COR-L47 (cell line): ENCODE data around the gene WDR72.
"Not testable (repeated sequence)": the region's sequence is repeated elsewhere in the genome, so short reads cannot be mapped to it uniquely, and the experiment has no call there.

ENCODE experiments used
- DNase-seq: peaks from one replicate; lab custom pipeline; 2025; lab: John Stamatoyannopoulos, UW

WDR72 gene

DNA sequence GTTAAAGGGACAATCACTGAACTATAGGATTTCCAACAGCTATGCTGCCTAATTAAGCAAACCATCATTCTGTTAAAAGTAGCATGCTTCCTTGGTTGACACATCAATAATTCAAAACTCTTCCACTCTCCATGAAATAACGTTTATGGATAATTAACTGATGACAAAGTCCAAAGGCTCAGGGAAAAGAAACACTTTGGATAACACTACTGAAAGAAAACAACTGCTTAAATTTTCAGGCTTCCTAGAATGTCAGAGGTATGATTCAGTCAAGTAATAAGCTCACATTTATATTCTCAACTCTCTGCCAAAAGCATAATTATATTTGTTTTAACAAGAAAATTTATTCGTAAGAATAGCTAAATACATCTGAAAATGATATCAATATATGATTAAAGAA is 49.6 kb downstream of the WDR72 start:
- no peak for DNase-seq

DNA sequence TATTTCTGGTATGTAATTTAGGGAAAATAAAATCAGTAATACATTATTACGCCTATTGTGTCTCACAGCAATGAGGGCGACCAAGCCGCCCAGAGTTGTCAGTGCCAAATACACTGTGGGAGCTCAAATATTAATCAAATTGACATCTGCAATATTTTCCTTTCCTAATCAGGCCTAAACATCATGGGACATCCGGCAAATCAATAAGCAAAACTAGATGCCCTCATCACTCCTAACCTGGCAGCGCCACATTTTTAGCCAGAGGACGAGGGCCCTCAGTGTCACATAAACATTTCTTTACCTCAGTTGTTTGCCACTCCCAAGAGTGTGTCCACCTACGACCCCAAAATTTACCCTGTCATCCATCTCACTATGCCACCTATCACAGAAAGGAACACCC is 64.1 kb downstream of the WDR72 start:
- DNase-seq: no peak

DNA sequence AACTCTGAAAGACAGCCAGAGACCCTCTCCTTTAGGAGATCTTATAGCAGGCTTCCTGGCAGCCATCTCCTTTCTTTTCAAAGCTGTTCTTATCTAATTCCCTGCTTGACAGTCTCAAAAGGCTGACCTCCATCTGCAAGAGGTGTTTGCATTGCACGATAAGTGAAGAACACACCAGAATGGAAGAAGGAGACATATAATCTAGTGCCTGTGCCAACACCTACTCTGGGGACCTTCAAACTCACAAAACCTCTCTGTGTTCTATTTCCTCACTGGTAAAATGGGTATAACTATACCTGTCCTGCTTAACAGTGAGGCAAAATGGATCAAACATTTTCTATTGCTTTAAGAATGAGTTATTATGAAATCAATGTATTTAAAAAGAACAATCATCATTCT is 65.0 kb downstream of the WDR72 start:
- DNase-seq: no peak

DNA sequence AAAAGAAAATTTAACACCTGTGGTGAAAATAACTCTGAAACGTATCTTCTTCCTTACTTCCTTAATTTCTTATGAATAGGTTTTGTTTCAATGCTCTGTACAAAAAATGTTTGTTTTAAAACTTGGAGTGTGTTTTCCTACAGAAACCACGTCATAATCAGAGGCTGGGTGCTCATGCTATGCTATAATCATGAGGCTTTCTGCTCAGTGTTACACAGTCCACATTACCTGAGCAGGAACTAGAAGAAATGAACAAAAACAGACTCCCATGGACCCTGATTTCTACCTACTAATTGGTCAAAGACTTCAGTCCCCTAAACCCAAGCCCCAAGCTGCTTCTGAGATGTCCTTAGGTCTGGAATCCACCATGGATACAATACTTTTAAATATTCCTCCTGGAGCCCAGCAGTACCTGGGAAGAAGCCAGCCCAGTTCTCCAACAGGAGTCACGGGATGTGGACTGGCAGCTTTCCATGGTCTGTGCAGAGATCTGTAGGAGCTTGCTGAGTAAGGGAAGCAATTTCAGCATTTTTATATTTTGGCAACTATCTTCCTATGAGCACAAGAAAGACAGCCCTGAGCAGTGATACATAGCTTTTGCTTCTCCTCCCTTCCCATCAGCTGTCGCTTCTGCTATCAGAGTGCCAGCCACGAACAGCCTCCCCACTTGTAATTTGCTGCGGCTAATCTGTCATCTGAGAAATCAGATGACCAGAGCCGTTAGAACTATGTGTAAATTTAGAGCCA is 65.6 kb downstream of the WDR72 start:
- peak; percentile 59 for DNase-seq

DNA sequence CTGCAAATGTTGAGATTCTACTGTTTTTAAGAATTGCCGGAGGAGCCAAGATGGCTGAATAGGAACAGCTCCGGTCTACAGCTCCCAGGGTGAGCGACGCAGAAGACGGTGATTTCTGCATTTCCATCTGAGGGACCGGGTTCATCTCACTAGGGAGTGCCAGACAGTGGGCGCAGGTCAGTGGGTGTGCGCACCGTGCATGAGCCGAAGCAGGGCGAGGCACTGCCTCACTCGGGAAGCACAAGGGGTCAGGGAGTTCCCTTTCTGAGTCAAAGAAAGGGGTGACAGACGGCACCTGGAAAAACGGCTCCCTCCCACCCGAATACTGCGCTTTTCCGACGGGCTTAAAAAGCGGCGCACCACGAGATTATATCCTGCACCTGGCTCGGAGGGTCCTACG is 75.3 kb downstream of the WDR72 start:
- not testable (repeated sequence) for DNase-seq

DNA sequence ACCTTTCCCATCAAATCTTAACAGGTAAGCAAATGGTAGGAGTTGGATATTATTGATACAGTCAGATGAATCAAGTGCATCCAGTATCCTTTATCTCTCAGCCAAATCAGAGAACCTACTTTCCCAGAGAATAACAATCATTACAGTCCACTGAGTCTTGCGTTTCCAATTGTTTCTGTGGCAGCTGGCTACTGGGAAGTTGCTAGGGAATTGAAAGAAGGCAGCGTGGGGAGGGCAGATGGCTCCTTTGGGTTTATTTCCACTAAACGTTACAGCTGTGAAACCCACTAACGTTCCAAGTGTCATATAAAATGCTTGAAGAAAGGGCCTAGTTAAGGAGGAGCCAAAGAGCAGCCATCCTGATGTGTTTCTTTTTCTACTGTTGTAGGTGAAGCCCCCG is 78.4 kb downstream of the WDR72 start:
- peak; percentile 11 for DNase-seq

DNA sequence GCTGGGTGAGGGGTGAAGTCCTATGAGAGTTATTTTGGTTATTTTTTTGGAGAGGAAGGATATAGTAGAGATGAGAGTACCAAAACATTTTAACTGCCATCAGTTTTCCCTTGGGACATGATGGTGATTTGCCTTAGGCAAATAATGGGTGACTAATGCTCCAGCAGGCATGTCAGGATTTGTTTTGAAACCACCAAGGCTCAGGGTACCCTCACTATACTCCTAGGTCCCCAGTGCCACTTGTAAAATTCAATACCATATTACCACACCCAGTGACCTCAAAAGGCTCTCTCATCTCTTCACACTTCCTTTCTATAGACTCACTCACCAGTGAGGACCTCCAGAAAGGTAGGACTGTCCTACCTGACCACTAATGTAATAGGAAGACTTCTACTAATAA is 83.6 kb downstream of the WDR72 start:
- no peak for DNase-seq

DNA sequence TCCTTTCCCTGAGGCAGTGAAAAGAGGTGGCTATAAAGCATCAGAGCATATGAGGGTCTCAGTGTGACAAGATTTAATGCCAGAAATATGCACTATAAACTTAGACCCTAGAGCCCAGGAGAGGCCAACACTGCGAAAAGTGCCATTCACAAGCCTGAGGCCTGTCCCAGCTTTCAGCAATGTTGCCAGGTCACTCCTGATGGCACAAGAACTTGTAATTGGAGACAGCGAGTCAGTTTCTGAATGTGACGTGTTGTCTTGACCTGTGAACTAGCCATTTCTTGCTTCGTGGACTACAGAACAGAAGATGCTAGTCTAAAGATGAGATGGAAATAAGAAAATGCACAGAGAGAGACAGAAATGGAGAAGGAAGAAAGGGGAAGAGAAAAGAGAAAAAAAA is 87.9 kb downstream of the WDR72 start:
- DNase-seq: no peak

DNA sequence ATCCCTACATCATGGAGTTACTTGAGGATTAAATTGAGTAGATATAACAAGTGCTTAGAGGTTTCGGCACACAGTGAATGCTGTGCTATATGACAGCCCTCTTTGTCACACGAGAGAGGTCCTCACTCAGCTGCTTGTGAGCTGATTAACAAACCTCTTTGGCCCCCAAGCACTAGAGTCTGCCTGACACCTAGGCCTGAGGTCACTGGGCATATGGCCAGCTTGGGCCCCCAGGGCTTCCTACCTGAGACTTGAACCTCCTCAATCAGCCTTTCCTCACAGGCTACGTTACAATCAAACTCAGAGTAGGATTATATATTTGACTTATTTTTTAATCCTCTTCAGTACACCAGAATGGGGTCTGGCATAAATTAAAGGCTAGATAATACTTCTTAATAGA is 88.8 kb downstream of the WDR72 start:
- no peak for DNase-seq

DNA sequence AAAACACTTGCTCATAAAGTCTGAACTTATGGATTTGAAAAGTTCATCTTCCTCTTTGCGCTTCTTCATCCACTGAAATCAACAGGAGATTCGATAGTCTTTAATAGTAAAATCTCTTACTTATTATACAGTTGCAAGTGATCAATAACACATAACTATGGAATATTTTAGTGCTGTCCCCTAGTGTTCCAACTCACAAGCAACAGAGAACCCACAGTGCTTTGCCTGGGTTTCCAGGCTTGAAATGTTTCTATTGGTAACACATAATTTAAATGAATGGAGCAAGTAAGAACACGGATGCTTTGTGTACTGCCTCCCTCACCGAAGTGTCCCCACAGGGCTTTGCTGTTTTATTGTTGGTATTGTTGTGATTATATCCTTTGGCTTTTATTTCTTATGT is 93.5 kb downstream of the WDR72 start:
- peak; percentile 25 for DNase-seq

DNA sequence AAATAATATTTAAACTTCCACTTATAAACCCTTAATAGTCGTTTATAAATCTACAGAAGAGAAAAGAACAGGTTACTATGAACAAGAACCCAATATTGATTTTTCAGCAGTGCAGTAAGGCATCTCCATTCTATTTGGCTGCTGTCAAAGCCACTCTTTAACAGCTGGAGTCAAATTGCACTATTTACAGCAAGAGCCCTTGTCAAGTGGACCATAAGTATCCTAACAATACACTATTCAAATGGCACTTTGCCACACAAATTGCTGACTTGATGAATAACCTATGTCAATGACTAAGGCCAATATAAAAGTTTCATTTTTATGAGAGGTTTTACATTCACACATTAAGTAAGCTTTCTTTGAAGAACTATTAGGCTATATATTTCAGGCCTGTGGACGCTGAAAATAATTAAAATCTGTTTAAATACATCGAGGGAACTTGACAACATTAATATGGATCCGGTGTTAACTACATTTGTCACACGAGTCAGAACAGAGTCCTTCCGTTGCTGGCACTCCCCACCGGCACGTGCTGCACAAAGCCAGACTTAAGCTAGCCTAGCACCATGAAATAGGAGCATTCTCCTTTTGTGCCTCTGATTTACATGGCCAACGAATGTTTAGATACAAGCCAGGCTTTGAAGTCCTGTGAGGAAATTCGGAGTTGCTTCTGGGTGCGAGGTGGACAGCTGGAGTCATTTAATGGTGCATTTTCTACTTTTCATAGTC is 100.5 kb downstream of the WDR72 start:
- DNase-seq: peak; percentile 93

DNA sequence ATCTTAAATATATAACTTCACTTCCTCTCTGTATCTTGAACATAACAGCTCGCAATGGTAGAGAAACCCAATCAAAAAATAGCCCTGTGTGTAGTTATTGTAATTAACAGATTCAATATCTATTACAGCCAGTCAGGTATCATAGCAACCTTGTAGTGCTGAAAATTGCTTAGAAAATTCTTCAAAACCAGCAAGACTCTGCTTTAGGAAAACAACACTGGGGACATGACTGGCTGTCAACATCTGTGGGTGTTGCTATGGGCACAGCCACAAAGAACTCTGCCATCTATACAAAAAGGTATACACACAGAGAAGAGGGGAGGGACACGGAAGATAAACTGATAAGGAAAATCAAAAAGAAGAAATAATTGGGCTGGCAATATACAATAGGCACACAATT is 101.2 kb downstream of the WDR72 start:
- DNase-seq: peak; percentile 76

DNA sequence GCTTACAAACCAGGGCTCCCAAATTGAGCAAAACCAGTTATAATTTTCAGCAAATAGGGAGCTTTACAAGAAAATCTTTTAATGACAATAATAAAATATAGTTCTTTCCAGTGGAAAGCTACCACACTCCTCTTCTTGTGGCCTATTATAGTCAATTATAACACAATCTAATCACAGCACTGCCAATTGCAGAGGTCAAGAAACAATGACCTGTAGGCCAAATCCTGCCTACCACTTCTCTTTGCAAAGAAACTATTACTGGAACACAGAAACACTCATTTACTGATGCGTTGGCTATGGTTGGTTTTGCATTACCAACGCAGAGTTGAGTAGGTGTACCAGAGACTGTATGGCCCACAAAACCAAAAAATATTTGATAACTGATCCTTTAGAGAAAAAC is 110.5 kb downstream of the WDR72 start:
- no peak for DNase-seq

DNA sequence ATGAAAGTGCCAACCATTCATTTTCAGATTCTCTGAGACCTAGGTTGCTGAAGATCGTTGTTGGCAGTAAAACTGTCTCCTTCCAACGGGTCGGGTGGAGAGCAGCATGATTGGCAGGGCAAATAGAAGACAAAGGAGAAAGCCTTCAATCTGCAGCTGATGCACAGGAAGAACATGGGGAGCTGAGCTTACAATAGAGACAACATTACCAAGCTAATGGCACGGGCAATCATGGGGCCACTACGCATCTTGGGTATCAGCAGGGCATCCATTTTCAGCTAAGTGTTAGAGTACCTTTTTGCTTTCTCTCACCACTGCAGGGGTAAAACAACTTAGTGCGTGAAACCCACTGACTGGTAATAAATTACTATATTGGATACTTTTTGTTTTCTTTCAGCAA is 114.8 kb downstream of the WDR72 start:
- peak; percentile 76 for DNase-seq

DNA sequence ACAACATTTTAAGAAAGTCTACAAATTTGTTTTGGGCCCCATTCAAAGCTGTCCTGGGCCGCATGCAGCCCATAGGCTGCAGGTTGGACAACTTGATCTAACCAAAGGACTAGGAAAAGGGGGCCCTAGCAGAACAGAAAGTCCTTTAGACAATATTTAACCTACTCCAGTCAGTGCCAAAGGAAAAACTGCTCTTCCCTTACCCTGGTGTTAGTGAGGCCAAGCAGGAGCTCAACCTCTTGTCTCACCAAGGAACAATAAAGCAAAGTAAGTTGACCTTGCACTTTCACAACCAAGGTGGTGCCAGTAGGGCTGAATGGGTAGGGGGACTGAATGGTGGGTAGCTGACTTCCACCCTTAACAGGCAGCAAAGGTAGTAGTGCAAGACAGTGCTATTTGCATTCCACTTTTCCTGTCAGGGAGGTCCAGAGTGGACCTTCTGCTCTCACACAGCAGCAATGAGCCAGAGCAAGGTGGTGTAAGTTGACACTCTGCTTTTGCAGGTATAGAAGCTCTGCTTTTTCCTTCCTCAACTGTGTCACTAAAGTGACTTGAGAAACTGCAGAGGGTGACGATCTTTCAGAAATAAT is 124.9 kb downstream of the WDR72 start:
- no peak for DNase-seq

DNA sequence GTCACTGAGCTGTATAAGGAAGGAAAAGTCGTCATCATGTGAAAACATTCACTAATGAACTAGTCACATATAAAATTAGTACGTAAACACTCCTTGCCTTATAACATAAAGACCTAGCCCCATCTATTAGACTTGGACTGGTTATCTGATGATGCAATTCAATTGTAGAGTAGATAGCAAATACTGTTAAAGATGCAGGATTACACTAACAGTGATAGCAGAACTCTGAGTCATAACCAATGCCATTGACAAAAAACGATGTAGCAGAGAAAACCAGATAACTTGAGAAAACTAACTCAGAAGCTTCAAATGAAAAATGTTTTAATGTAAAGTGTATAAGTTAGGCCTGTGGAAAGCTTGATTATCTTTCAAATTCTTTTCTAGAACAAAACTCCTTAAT is 132.2 kb downstream of the WDR72 start:
- no peak for DNase-seq

DNA sequence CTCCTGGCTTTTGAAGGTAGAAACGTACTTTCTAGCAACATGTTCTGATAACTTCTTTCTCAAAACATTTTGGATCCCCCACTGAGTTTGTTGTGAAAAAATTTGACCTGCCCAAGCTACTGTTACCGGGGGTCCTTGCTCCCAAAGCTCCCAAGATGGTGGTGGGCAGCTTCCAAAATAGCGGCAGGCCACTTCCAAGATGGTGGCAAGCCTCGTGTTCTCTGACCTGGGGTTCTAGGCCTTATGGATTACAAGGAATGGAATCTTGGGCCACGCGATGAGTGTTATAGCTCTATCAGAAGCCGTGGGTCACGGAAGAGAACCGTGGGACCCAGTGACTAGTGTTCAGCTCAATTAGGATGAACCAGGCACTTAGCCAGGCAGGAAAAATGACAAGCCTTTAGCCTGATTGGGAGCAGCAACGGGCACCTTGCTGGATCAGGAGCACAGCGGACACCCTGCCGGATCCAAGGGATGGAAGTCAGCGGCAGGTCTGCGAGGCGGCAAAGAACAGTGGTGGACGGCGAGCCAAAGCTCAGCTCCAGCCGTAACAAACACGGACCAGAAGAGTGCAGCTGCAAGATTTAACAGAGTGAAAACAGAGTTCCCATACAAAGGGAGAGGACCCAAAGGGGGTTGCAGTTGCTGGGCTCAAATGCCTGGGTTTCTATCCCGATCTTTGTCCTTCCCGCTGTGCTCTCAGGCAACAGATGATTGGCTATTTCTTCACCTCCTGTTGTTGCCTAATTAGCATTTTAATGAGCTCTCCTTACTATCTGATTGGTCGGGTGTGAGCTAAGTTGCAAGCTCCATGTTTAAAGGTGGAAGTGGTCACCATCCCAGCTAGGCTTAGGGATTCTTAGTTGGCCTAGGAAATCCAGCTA is 133.3 kb downstream of the WDR72 start:
- no peak for DNase-seq

DNA sequence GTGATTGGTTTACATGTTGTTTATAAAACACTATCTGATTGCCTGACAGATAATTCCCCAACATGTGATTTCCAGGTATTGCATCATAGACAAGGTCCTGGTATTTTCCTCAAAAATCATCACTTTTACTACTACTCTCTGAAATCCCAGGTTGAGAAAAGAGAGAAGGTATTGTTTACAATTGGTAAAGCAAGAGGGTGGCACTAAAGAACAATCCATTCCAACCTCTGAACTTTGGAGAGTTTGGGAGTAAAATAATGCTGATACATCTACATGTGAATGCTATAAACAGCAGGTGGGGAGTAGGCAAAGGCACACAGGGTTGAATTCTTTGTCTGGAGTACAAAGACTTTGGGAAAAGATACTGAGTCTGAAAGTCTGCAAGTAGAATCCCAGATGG is 134.2 kb downstream of the WDR72 start:
- no peak for DNase-seq

DNA sequence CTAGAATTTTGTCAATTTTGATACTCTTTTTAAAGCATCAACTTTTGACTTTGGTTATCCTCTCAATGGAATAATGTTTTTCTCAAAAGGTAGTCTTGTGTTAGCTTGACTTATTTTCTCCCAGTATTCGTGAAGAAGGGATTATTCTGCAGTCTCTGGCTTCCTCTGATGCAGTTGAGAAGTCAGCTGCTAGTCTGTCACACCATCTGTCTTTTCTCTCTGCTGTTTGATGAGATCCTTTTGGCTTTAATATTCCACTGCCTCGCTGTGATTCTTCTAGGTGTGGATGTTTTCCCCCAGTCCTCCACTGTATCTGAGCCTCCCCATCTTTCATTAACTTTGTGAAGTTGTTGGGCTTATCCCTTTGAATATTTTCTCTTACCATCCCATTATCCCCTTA is 141.0 kb downstream of the WDR72 start:
- DNase-seq: no peak

DNA sequence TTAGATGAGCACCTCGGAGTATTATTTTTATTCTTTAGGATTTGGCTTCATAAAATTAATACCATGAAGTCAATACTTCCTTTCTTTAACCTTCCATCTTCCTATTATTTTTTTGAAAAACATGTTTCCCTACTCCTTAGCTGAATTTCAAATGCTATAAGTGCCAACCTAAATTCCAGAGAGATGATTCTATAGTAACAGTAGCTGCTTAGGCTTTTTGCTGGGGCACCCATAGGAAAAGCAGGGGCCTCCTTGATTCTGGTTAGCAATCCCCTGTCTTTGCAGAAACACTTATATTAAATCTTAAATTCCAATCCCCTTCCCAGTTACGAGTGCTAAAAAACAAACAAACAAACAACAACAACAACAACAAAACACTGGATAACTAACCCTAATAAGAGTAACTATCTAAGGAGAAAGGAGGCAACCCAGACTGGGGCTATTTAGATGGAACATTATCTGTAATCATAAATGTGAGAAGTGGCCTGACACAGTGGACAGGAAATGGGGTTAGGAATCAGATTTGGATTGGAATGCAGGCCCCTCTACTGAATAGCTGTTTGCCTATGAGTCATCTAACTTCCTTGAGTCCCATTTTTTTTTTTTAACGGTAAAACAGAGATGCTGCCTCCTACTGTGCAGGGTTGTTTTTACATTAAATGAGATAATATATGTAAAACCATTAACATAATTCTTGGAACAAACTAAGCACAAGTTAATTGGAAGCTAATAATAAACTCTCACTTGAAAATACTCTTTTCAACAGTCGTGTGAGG is 148.1 kb downstream of the WDR72 start:
- DNase-seq: no peak

DNA sequence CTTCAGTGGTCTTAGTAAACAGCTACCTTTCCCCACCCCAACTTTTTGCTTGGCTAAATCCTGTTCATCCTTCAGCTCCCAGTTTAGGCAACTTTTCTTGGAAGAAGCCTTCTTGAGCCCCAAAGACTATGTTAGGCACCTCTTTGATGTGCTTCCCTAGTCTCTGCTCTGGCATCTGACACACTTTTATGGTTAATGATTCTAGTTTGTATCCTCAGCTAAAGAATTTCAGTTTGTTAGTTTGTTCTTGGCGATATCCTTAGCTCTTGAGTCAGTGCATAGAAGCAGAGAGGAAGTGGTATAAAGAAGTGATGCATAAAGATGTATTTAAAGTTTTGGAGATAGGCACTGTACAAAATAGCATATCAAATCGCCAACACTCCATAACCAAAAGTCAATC is 168.4 kb downstream of the WDR72 start:
- no peak for DNase-seq

DNA sequence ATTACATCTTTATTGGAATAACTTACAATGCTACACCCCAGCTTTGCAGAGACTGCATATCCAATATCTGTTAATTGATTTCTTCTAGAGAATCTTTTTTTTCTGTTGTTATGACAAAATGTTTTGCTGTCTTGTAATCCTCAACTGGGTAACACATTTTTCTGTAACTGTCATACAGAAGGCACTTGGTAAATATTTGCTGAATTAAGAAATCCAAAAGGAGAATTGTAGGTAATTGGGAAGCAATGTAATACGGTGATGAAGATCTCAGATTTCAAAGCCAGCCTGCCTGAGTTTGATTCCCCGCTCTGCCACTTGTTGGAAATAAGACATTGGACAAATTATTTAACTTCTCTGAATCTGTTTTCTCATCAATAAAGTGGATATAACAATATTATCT is 169.1 kb downstream of the WDR72 start:
- DNase-seq: no peak
